Neural crest cell (in vitro differentiated cells): ENCODE data around the gene TGIF1. TPM values are rescaled to one million over a fixed set of nuclear protein-coding genes. Genes with fewer than 3 reads are reported as not detected.
A peak's percentile ranks its signal among the peaks of the same experiment; 100 is the strongest.

ENCODE experiments used
- DNase-seq: peaks from one replicate; pipeline ENCODE4 v3.0.0; 2021; ENCODE audit warnings: low read depth, mixed read lengths, low spot score
- H3K27ac Mint-ChIP-seq: one replicate; pipeline ENCODE4 v1.8.0; 2021; ENCODE audit warnings: mild to moderate bottlenecking, mixed read lengths; ENCODE audit not compliant: unreplicated experiment
- H3K27me3 Mint-ChIP-seq: 2 replicates; pipeline ENCODE4 v1.8.0; 2021; ENCODE audit warnings: low read depth, mild to moderate bottlenecking, mixed read lengths
- H3K36me3 Mint-ChIP-seq: 2 replicates; pipeline ENCODE4 v1.8.0; 2021; ENCODE audit warnings: low read depth, mild to moderate bottlenecking, mixed read lengths
- H3K4me1 Mint-ChIP-seq: 2 replicates; pipeline ENCODE4 v1.8.0; 2021; ENCODE audit warnings: mixed read lengths
- H3K4me3 Mint-ChIP-seq: one replicate; pipeline ENCODE4 v1.8.0; 2021; ENCODE audit warnings: mild to moderate bottlenecking, mixed read lengths
- H3K9me3 Mint-ChIP-seq: 2 replicates; pipeline ENCODE4 v1.8.0; 2021; ENCODE audit warnings: mixed read lengths
- CTCF ChIP-seq: fragments of 200-600 bp; sonication (generic); conservative IDR thresholded peaks from 2 replicates; pipeline ENCODE4 v1.5.0; 2021; ENCODE audit warnings: antibody characterized with exemption, mild to moderate bottlenecking
- total RNA-seq: library from RNA; stranded (reverse); gene quantifications from 2 replicates; pipeline ENCODE4 v1.2.1, GENCODE V29; 2021

Gene TGIF1
- total RNA-seq, 1 donor from 2014 or later = 49.1 TPM

- DNase-seq = no peak
- peaks cover 4% of the 10 kb centered on the region for H3K4me1 Mint-ChIP-seq
- H3K27me3 Mint-ChIP-seq = no peaks in the 10 kb centered on the region
- TF ChIP-seq CTCF = no peak
- no peaks in the 10 kb centered on the region for H3K36me3 Mint-ChIP-seq
- H3K27ac Mint-ChIP-seq = no peak overlapping the region
- no peaks in the 10 kb centered on the region for H3K9me3 Mint-ChIP-seq
- no peak overlapping the region for H3K4me3 Mint-ChIP-seq
These were observed 32.3 kb downstream of the TGIF1 start for GRCh38 chr18:3482258-3482657.

- Mint-ChIP-seq H3K4me3 (no peak overlapping the region), H3K27ac (no peak overlapping the region), H3K4me1 (peaks cover 4% of the 10 kb centered on the region), H3K27me3 (no peaks in the 10 kb centered on the region), H3K9me3 (peaks cover 2% of the 10 kb centered on the region), H3K36me3 (no peaks in the 10 kb centered on the region)
- no peak for TF ChIP-seq CTCF
- DNase-seq = no peak
These were observed 35.5 kb downstream of the TGIF1 start for GRCh38 chr18:3485153-3486149.

- Mint-ChIP-seq H3K4me3 (no peak overlapping the region), H3K9me3 (peaks cover 2% of the 10 kb centered on the region), H3K36me3 (no peaks in the 10 kb centered on the region), H3K4me1 (peaks cover 4% of the 10 kb centered on the region), H3K27me3 (no peaks in the 10 kb centered on the region), H3K27ac (peak overlapping the region; percentile 22)
- TF ChIP-seq CTCF = no peak
- DNase-seq = no peak
These were observed 36.5 kb downstream of the TGIF1 start for GRCh38 chr18:3486512-3486911.

- Mint-ChIP-seq H3K4me3 (no peak overlapping the region), H3K4me1 (no peaks in the 10 kb centered on the region), H3K27me3 (no peaks in the 10 kb centered on the region), H3K27ac (no peak overlapping the region), H3K36me3 (no peaks in the 10 kb centered on the region), H3K9me3 (peaks cover 2% of the 10 kb centered on the region)
- no peak for TF ChIP-seq CTCF
- DNase-seq = no peak
These were observed 39.5 kb downstream of the TGIF1 start for GRCh38 chr18:3489462-3489861.

- no peak for TF ChIP-seq CTCF
- H3K36me3 Mint-ChIP-seq = no peaks in the 10 kb centered on the region
- peaks cover 6% of the 10 kb centered on the region for H3K4me1 Mint-ChIP-seq
- no peak overlapping the region for H3K27ac Mint-ChIP-seq
- no peak for DNase-seq
- peaks cover 2% of the 10 kb centered on the region for H3K27me3 Mint-ChIP-seq
- H3K4me3 Mint-ChIP-seq = no peak overlapping the region
- peaks cover 2% of the 10 kb centered on the region for H3K9me3 Mint-ChIP-seq
These were observed 42.1 kb downstream of the TGIF1 start for GRCh38 chr18:3491981-3492555.
